Measurements from ENCODE around the gene SYNM. TPM values are rescaled to one million over a fixed set of nuclear protein-coding genes. Genes with fewer than 3 reads are reported as not detected.

Gene SYNM
- total RNA-seq, 1 donor from 2014 or later = 1.7 TPM

DNA sequence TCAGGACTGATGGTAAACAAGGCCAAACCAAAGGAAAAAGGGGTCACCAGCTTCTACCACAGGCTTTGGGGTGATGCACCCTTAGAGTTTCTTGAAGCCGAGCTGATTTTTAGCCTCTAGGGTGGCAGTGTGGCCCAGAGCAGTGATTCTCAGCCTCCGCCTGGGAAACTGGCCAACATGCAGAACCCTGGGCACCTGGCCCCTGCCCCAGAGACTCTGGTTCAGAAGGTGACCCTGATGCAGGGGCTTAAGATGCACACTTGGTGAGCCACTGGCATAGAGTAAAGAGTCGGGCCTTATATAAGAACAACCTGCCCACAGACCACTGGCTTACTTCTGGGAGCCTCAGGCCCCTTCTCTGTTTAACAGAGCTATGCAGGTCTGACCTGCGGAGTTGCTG lies 44.5 kb downstream of the SYNM start:
- Mint-ChIP-seq H3K36me3 (ENCODE audit: low read depth, unreplicated experiment) (peaks cover 14% of the 10 kb centered on the region), H3K9me3 (ENCODE audit: unreplicated experiment) (no peaks in the 10 kb centered on the region), H3K27me3 (ENCODE audit: unreplicated experiment) (peaks cover 10% of the 10 kb centered on the region), H3K4me3 (ENCODE audit: unreplicated experiment) (no peak overlapping the region), H3K27ac (ENCODE audit: unreplicated experiment) (no peak overlapping the region), H3K4me1 (ENCODE audit: unreplicated experiment) (peaks cover 9% of the 10 kb centered on the region)
- DNase-seq (ENCODE audit: low spot score) = no peak
- TF ChIP-seq, protein P1, sequence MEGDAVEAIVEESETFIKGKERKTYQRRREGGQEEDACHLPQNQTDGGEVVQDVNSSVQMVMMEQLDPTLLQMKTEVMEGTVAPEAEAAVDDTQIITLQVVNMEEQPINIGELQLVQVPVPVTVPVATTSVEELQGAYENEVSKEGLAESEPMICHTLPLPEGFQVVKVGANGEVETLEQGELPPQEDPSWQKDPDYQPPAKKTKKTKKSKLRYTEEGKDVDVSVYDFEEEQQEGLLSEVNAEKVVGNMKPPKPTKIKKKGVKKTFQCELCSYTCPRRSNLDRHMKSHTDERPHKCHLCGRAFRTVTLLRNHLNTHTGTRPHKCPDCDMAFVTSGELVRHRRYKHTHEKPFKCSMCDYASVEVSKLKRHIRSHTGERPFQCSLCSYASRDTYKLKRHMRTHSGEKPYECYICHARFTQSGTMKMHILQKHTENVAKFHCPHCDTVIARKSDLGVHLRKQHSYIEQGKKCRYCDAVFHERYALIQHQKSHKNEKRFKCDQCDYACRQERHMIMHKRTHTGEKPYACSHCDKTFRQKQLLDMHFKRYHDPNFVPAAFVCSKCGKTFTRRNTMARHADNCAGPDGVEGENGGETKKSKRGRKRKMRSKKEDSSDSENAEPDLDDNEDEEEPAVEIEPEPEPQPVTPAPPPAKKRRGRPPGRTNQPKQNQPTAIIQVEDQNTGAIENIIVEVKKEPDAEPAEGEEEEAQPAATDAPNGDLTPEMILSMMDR (IDR thresholded peaks at IDR 0.05; ENCODE audit: unreplicated experiment) = no peak

DNA sequence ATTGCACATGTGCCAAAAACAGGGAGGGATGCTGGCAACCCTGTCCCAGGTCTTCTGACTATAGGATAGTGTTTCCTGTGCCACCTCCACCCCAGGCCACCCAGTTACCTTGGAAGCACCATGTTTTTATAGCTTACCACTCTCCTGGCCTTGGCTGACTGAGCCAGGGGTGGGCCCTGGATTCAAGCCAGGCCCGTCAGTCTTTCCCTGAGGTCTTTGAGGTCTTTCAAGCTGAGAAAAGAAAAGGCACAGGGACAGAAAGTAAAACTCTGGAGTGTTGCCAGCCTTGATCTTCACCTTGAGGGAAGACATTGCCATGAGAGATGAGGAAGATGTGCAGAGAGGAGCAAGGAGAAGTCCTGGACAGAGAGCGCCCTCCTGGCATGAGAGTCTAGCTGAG lies 46.3 kb downstream of the SYNM start:
- DNase-seq (ENCODE audit: low spot score) = no peak
- H3K4me1 Mint-ChIP-seq (ENCODE audit: unreplicated experiment) = peaks cover 9% of the 10 kb centered on the region
- peaks cover 10% of the 10 kb centered on the region for H3K27me3 Mint-ChIP-seq (ENCODE audit: unreplicated experiment)

DNA sequence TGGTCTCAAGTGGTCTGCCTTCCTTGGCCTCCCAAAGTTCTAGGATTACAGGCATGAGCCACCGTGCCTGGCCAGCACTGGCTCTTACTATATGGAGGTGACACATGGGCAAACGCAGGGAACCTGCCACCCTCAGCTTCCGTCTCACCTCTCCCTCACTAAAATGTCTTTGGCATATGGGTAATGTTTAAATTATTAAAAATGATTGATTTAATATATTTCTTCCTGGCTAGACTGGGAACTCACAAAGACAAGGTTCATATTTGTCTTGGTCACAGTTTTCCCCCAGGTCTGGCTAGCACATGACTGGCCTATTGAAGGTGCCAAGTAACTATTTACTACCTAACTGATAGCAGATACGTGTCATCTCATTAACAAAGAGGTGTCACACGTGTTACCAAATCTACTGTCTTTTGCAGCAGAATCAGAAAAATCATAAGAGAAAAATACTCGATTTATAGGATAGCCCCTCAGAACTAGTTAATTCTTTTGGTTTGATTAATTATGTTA lies 48.2 kb downstream of the SYNM start:
- Mint-ChIP-seq H3K27me3 (ENCODE audit: unreplicated experiment) (peaks cover 4% of the 10 kb centered on the region), H3K27ac (ENCODE audit: unreplicated experiment) (no peak overlapping the region), H3K4me3 (ENCODE audit: unreplicated experiment) (no peak overlapping the region), H3K36me3 (ENCODE audit: low read depth, unreplicated experiment) (peaks cover 18% of the 10 kb centered on the region), H3K4me1 (ENCODE audit: unreplicated experiment) (peaks cover 9% of the 10 kb centered on the region), H3K9me3 (ENCODE audit: unreplicated experiment) (no peaks in the 10 kb centered on the region)
- DNase-seq (ENCODE audit: low spot score) = no peak
- TF ChIP-seq, protein P1 (IDR thresholded peaks at IDR 0.05; ENCODE audit: unreplicated experiment) = no peak

More for the DNA sequence above, 46.3 kb downstream of the SYNM start:
- TF ChIP-seq, protein P1 (IDR thresholded peaks at IDR 0.05; ENCODE audit: unreplicated experiment) = no peak
- Mint-ChIP-seq H3K9me3 (ENCODE audit: unreplicated experiment) (no peaks in the 10 kb centered on the region), H3K4me3 (ENCODE audit: unreplicated experiment) (no peak overlapping the region), H3K36me3 (ENCODE audit: low read depth, unreplicated experiment) (peaks cover 15% of the 10 kb centered on the region), H3K27ac (ENCODE audit: unreplicated experiment) (no peak overlapping the region)

DNA sequence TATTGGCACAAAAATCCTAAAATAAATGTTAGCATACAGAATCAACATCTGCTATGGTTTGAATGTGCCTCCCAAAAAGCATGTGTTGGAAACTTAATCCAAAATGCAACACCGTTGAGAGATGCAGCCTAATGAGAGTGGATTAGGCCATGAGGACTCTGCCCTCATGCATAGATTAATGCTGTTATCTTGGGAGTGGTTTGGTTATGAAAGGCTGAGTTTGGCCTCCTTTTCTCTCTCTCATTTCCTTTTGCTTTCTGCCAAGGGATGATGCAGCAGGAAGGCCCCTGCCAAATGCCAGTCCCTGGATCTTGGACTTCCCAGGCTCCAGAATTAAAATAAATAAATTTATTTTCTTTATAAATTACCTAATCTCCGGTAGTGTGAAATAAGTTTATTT lies 49.4 kb downstream of the SYNM start:
- no peaks in the 10 kb centered on the region for H3K9me3 Mint-ChIP-seq (ENCODE audit: unreplicated experiment)
- TF ChIP-seq, protein P1 (IDR thresholded peaks at IDR 0.05; ENCODE audit: unreplicated experiment) = no peak
- no peaks in the 10 kb centered on the region for H3K4me1 Mint-ChIP-seq (ENCODE audit: unreplicated experiment)
- peaks cover 4% of the 10 kb centered on the region for H3K27me3 Mint-ChIP-seq (ENCODE audit: unreplicated experiment)
- H3K4me3 Mint-ChIP-seq (ENCODE audit: unreplicated experiment) = no peak overlapping the region
- no peak overlapping the region for H3K27ac Mint-ChIP-seq (ENCODE audit: unreplicated experiment)
- peaks cover 26% of the 10 kb centered on the region for H3K36me3 Mint-ChIP-seq (ENCODE audit: low read depth, unreplicated experiment)
- DNase-seq (ENCODE audit: low spot score) = no peak

DNA sequence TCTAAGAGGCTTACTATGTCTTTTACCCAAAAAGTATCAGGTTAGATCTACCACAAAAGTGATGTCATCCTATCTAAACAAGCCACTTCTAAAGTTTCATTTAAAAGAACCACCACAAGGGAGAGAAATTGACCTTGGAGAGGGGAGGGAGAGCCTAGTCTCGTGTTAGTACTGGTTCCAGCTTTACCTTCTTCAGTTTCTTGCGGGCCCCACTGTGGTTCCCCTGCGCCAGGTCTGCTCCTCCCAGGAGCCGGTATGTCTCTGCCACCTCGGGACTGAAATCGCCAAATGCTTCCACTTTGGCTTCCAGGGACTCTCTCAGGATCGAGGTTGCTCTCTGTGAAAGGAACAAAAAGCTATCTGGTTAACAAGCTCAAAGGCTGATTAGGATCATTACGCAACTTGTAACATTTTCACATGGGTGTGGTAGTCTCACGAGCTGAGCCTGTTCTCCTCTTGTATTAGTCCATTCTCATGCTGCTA lies 51.1 kb downstream of the SYNM start:
- H3K27me3 Mint-ChIP-seq (ENCODE audit: unreplicated experiment) = no peaks in the 10 kb centered on the region
- no peak overlapping the region for H3K27ac Mint-ChIP-seq (ENCODE audit: unreplicated experiment)
- peaks cover 26% of the 10 kb centered on the region for H3K36me3 Mint-ChIP-seq (ENCODE audit: low read depth, unreplicated experiment)
- no peaks in the 10 kb centered on the region for H3K9me3 Mint-ChIP-seq (ENCODE audit: unreplicated experiment)
- H3K4me1 Mint-ChIP-seq (ENCODE audit: unreplicated experiment) = no peaks in the 10 kb centered on the region
- no peak overlapping the region for H3K4me3 Mint-ChIP-seq (ENCODE audit: unreplicated experiment)
- DNase-seq (ENCODE audit: low spot score) = no peak
- TF ChIP-seq, protein P1 (IDR thresholded peaks at IDR 0.05; ENCODE audit: unreplicated experiment) = no peak
